NT2/D1 (cell line): Measurements from ENCODE around the gene GORASP1.

Experiments used
- SUZ12 ChIP-seq: IDR thresholded peaks from 2 replicates; pipeline ENCODE4 v1.6.1; 2011; ENCODE audit not compliant: insufficient read length, insufficient read depth; ENCODE audit errors: extremely low read depth
- YY1 ChIP-seq: IDR thresholded peaks from 2 replicates; pipeline ENCODE4 v1.6.1; 2011; ENCODE audit not compliant: insufficient read length, insufficient read depth
- ZNF274 ChIP-seq: IDR thresholded peaks from 2 replicates; pipeline ENCODE4 v1.6.1; 2011; ENCODE audit warnings: mild to moderate bottlenecking, low read depth, low read length

DNA sequence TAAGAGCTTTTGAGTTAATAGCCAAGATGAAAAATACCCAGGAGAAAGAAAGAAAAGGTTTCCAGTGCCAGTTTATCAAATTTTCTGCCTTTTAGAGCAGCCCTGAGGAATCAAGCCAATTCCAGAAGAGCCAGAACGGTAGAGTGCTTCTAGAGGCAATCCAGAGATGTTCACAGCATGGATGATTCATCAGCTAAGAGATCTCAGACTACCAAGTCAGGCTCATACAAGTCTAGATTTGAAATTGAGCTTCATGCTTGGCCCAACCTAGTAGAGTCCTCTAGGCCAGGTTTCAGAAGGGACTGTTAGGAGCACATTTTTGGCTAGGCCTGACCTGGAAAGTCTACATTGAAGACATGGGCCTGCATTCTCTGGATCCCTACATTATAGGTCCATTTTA is 40.1 kb downstream of the GORASP1 start:
- no peak for TF ChIP-seq ZNF274
- TF ChIP-seq YY1 = no peak
- no peak for TF ChIP-seq SUZ12
